Endothelial cell (in vitro differentiated cells): ENCODE measurements around the gene TSC22D1. TPM values are rescaled to one million over a fixed set of nuclear protein-coding genes. Genes with fewer than 3 reads are reported as not detected.

Experiments
- DNase-seq: peaks from one replicate; pipeline ENCODE4 v3.0.0; 2021; ENCODE audit warnings: low spot score
- H3K27ac Mint-ChIP-seq: one replicate; pipeline ENCODE4 v1.8.0; 2021; ENCODE audit warnings: mixed read lengths, inconsistent platforms; ENCODE audit not compliant: unreplicated experiment
- H3K27me3 Mint-ChIP-seq: one replicate; pipeline ENCODE4 v1.8.0; 2021; ENCODE audit warnings: mild to moderate bottlenecking, moderate library complexity, mixed read lengths, inconsistent platforms; ENCODE audit not compliant: unreplicated experiment
- H3K36me3 Mint-ChIP-seq: one replicate; pipeline ENCODE4 v1.8.0; 2021; ENCODE audit warnings: mild to moderate bottlenecking, low read depth, mixed read lengths, inconsistent platforms; ENCODE audit not compliant: unreplicated experiment
- H3K4me1 Mint-ChIP-seq: one replicate; pipeline ENCODE4 v1.8.0; 2021; ENCODE audit warnings: mild to moderate bottlenecking, mixed read lengths, inconsistent platforms; ENCODE audit not compliant: unreplicated experiment
- H3K4me3 Mint-ChIP-seq: one replicate; pipeline ENCODE4 v1.8.0; 2021; ENCODE audit warnings: mild to moderate bottlenecking, mixed read lengths, inconsistent platforms; ENCODE audit not compliant: unreplicated experiment
- H3K9me3 Mint-ChIP-seq: one replicate; pipeline ENCODE4 v1.8.0; 2021; ENCODE audit warnings: mixed read lengths, inconsistent platforms; ENCODE audit not compliant: unreplicated experiment
- total RNA-seq: library from RNA; stranded (reverse); fragmentation: NEBNext Ultra II Directional; extraction: Animal tissue kit (Norgen Biotek cat#: 25700); gene quantifications from one replicate; pipeline ENCODE4 v1.2.1, GENCODE V29; 2021; ENCODE audit not compliant: unreplicated experiment
- TF ChIP-seq, protein P1 (sequence below): fragments of 200-600 bp; sonication (generic); IDR thresholded peaks from one replicate; pipeline ENCODE4 v1.5.0; 2021; ENCODE audit warnings: antibody characterized with exemption; ENCODE audit not compliant: unreplicated experiment

Gene TSC22D1
- total RNA-seq, 1 donor from 2014 or later, result 73.0 TPM

DNA sequence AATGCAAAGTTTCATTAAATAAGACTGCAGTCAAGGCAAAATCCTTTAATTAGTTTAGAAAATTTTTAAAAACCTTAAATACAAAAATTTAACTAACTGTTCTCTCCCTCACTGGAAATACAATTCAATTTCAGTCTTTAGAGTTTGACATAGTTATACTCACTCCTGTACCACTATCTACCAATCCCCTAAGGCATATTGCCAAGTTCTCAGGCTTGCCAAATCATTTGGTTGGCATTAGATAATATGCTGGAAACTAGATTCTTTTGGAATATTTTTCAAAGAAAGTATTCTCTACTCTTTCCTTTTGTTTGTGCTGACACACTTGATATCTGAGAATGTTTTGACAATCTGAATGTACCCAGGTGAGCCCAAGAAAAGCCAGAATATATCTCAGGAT lies 77.2 kb downstream of the TSC22D1 start:
- Mint-ChIP-seq H3K4me1 (peaks cover 13% of the 10 kb centered on the region), H3K9me3 (no peaks in the 10 kb centered on the region), H3K27me3 (no peaks in the 10 kb centered on the region), H3K27ac (no peak overlapping the region), H3K4me3 (no peak overlapping the region), H3K36me3 (no peaks in the 10 kb centered on the region)
- no peak for DNase-seq
- TF ChIP-seq, protein P1, sequence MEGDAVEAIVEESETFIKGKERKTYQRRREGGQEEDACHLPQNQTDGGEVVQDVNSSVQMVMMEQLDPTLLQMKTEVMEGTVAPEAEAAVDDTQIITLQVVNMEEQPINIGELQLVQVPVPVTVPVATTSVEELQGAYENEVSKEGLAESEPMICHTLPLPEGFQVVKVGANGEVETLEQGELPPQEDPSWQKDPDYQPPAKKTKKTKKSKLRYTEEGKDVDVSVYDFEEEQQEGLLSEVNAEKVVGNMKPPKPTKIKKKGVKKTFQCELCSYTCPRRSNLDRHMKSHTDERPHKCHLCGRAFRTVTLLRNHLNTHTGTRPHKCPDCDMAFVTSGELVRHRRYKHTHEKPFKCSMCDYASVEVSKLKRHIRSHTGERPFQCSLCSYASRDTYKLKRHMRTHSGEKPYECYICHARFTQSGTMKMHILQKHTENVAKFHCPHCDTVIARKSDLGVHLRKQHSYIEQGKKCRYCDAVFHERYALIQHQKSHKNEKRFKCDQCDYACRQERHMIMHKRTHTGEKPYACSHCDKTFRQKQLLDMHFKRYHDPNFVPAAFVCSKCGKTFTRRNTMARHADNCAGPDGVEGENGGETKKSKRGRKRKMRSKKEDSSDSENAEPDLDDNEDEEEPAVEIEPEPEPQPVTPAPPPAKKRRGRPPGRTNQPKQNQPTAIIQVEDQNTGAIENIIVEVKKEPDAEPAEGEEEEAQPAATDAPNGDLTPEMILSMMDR, result no peak

DNA sequence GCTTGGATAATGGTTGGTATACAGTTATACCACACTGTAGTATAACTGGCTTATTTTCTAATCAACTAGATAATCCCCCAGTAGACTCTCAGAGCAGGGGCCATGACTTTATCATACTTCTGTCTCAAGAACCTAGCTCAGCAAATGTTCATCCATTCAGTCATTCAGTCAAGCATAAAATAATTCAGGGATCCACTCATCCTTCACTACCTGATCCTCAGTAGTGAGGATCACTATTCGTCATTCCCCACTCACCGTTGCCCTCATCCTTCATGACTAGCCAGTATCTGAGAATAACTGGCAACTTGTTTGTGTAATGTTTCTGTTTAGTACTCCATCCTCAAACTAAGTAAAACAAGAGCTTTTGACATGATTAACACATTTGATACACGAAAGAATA lies 77.6 kb downstream of the TSC22D1 start:
- no peak for DNase-seq
- H3K9me3 Mint-ChIP-seq, result no peaks in the 10 kb centered on the region
- H3K4me1 Mint-ChIP-seq, result peaks cover 13% of the 10 kb centered on the region
- H3K27me3 Mint-ChIP-seq, result no peaks in the 10 kb centered on the region
- no peaks in the 10 kb centered on the region for H3K36me3 Mint-ChIP-seq
- TF ChIP-seq, protein P1, result no peak
- no peak overlapping the region for H3K4me3 Mint-ChIP-seq
- no peak overlapping the region for H3K27ac Mint-ChIP-seq

DNA sequence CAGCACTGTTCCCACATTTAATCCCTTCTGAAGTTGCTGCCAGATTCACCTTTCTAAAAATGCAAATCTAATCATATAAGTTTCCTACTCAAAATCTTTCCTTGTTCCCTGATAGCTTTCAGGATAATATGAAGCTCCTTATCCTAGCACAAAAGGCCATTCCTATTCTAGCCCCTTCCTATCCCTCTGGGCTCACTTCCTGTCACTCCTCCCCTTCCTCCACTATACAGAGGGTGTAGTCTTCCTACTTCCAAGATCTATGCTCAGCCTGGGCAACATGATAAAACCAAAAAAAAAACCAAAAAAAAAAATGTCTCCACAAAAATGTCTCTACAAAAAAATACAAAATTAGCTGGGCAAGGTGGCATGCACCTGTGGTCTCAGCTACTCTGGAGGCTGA lies 78.3 kb downstream of the TSC22D1 start:
- TF ChIP-seq, protein P1, result no peak
- Mint-ChIP-seq H3K9me3 (no peaks in the 10 kb centered on the region), H3K4me3 (no peak overlapping the region), H3K27ac (peak overlapping the region; percentile 28), H3K27me3 (no peaks in the 10 kb centered on the region), H3K36me3 (no peaks in the 10 kb centered on the region), H3K4me1 (peaks cover 13% of the 10 kb centered on the region)
- DNase-seq, result no peak

DNA sequence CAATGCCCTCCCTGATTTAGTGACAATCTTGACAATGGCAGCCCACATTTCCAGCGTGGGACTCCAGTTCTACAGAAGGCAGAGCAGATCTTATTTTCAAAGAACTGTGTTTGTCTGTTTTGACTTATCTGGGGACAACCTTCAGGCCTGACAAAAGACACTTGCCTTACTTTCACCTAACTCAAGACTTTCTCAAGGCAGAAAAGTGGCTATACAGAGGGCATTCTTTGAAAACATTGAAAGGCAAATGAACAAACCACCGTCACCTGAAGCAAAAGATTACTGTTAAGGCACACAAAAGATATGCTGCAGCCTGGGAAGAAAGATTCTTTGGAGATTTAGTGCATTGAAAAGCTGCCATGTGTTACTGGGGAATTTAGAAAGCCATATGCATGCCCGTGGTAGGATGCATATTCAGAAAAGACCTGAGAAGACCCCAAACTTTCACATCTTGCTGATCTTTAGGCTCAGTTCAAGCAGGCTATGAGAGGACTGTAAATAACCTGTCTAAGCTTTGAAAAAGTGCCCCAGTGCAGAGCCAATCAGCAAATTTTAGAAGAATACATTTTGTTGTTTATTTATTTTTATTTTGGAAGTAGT lies 82.8 kb downstream of the TSC22D1 start:
- Mint-ChIP-seq H3K27ac (no peak overlapping the region), H3K9me3 (no peaks in the 10 kb centered on the region)

DNA sequence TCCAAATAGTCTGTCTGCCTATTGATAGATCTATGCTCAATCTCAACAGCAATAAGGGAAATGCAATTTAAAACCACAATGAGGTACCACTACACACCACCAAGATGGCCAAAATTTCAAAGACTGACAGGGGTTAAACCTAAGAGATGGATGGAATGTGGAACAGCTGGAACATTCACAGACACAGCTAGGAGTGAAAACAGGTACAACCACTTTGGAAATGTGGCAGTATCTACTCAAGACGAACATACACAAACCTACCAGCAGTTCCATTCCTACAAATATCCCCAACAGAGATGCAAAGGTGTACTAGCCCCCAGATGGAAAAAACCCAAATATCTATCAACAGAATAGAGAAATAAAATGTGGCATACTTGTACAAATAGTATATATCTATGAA lies 86.4 kb downstream of the TSC22D1 start:
- DNase-seq, result no peak
- no peaks in the 10 kb centered on the region for H3K27me3 Mint-ChIP-seq
- H3K36me3 Mint-ChIP-seq, result no peaks in the 10 kb centered on the region
- no peaks in the 10 kb centered on the region for H3K4me1 Mint-ChIP-seq
- no peaks in the 10 kb centered on the region for H3K9me3 Mint-ChIP-seq
- no peak overlapping the region for H3K27ac Mint-ChIP-seq
- no peak overlapping the region for H3K4me3 Mint-ChIP-seq
- TF ChIP-seq, protein P1, result no peak

More for the DNA sequence above, 82.8 kb downstream of the TSC22D1 start:
- H3K4me1 Mint-ChIP-seq, result peaks cover 10% of the 10 kb centered on the region
- no peaks in the 10 kb centered on the region for H3K27me3 Mint-ChIP-seq
- no peak for DNase-seq
- no peak overlapping the region for H3K4me3 Mint-ChIP-seq
- no peaks in the 10 kb centered on the region for H3K36me3 Mint-ChIP-seq
- TF ChIP-seq, protein P1, result no peak
